HepG2 (cell line): ENCODE results near the gene EEF1AKMT3. TPM values are rescaled to one million over a fixed set of nuclear protein-coding genes. Genes with fewer than 3 reads are reported as not detected.

Experiments used
- ATAC-seq: fragments of 200-7000 bp; cut with Tn5 transposase; 3 replicates; pipeline ENCODE4 v1.9.1; 2020; ENCODE audit warnings: mild to moderate bottlenecking, moderate library complexity
- BruUV-seq: library from RNA; stranded (reverse); fragments of 400-500 nt; replicated peaks from 2 replicates; lab custom pipeline; 2021; lab: Mats Ljungman, UMichigan
- CTCF ChIA-PET: fragments of 300-600 bp; formaldehyde crosslinking; extraction: SDS; loops from one replicate; lab custom pipeline; 2021; ENCODE audit warnings: low total read pairs, inconsistent platforms, low intra/inter-chr PET ratio; lab: Yijun Ruan, JAX
- POLR2A ChIA-PET: fragments of 350-600 bp; sonication (Branson Sonifier 250); formaldehyde crosslinking; loops from one replicate; lab custom pipeline; 2020; ENCODE audit warnings: antibody characterized with exemption, inconsistent platforms; lab: Yijun Ruan, JAX
- DNase-seq: peaks from one replicate; pipeline ENCODE4 v3.0.0-alpha.2; 2015; ENCODE audit warnings: low spot score
- FAIRE-seq: peaks from 3 replicates; lab custom pipeline; 2011; peaks lifted over from hg19 to GRCh38; lab: Jason Lieb, UNC
- H2AFZ ChIP-seq: one replicate; pipeline ENCODE4 v1.6.1; 2011; ENCODE audit warnings: low read length, inconsistent platforms
- H3K27ac ChIP-seq: fragments of 300-600 bp; 3 replicates; pipeline ENCODE4 v1.8.0; 2011; ENCODE audit warnings: mixed run types, mild to moderate bottlenecking, mixed read lengths, low read length, inconsistent platforms; ENCODE audit not compliant: insufficient read depth; ENCODE audit errors: extremely low read length
- H3K27me3 ChIP-seq, 2 experiments: fragments of 200-600 bp in 1 of 2; 2 replicates in 1 of 2; 3 replicates in 1 of 2; pipeline versions ENCODE4 v1.6.0 to v1.8.0; 2011; ENCODE audit warnings: low read length in 2 of 2, mild to moderate bottlenecking in 2 of 2, moderate library complexity in 2 of 2, inconsistent platforms in 1 of 2; ENCODE audit not compliant: insufficient read depth in 2 of 2, control insufficient read depth in 1 of 2
- H3K36me3 ChIP-seq, 2 experiments: fragments of 200-600 bp in 1 of 2; replicated peaks in 1 of 2; 2 replicates in 1 of 2; 3 replicates in 1 of 2; pipeline versions ENCODE4 v1.5.1 to v1.8.0; 2011; ENCODE audit warnings: low read length in 2 of 2, inconsistent platforms in 1 of 2; ENCODE audit not compliant: insufficient read depth in 2 of 2, control insufficient read depth in 1 of 2
- H3K4me1 ChIP-seq: 2 replicates; pipeline ENCODE4 v1.5.1; 2012; ENCODE audit warnings: low read length, inconsistent platforms; ENCODE audit not compliant: insufficient read depth
- H3K4me2 ChIP-seq: 2 replicates; pipeline ENCODE4 v1.6.0; 2011; ENCODE audit warnings: low read depth, low read length, inconsistent platforms
- H3K4me3 ChIP-seq, 3 experiments: fragments of 200-600 bp in 1 of 3; sonication (generic), shearing (Covaris generic) in 1 of 3; replicated peaks in 1 of 3; 2 replicates each; pipeline ENCODE4 v1.5.1; 2011 to 2016; ENCODE audit warnings: low read length in 3 of 3, inconsistent platforms in 2 of 3, low read depth in 2 of 3, mild to moderate bottlenecking in 2 of 3, control low read depth in 1 of 3, mixed read lengths in 1 of 3; ENCODE audit not compliant: insufficient read depth in 1 of 3
- H3K79me2 ChIP-seq: one replicate; pipeline ENCODE4 v1.6.1; 2011; ENCODE audit warnings: low read length, inconsistent platforms; ENCODE audit not compliant: insufficient read depth
- H3K9ac ChIP-seq: 2 replicates; pipeline ENCODE4 v1.6.0; 2011; ENCODE audit warnings: mild to moderate bottlenecking, low read depth, low read length, inconsistent platforms; ENCODE audit not compliant: insufficient read depth
- H3K9me3 ChIP-seq: 2 replicates; pipeline ENCODE4 v1.5.1; 2012; ENCODE audit warnings: mild to moderate bottlenecking, low read length
- H4K20me1 ChIP-seq: 2 replicates; pipeline ENCODE4 v1.6.0; 2011; ENCODE audit warnings: inconsistent platforms, mild to moderate bottlenecking, low read length, moderate library complexity; ENCODE audit not compliant: insufficient read depth
- CBX5 ChIP-seq: sonication (generic); formaldehyde crosslinking; IDR thresholded peaks from 2 replicates; pipeline ENCODE4 v1.4.0; 2020; ENCODE audit warnings: missing genetic modification reagents, borderline replicate concordance
- EHMT2 ChIP-seq: fragments of 200-600 bp; sonication (generic); IDR thresholded peaks from 2 replicates; pipeline ENCODE4 v1.7.0; 2017; ENCODE audit warnings: antibody characterized with exemption, low read depth, low read length, borderline replicate concordance
- FOSL1 ChIP-seq: sonication (generic); formaldehyde crosslinking; IDR thresholded peaks from 2 replicates; pipeline ENCODE4 v1.9.0; 2021; ENCODE audit warnings: missing genetic modification reagents, borderline replicate concordance
- FOXJ3 ChIP-seq: sonication (generic); formaldehyde crosslinking; IDR thresholded peaks from 2 replicates; pipeline ENCODE4 v1.4.0; 2020; ENCODE audit warnings: missing genetic modification reagents, mild to moderate bottlenecking, borderline replicate concordance
- GATA4 ChIP-seq: sonication (generic); IDR thresholded peaks from 2 replicates; pipeline ENCODE4 v1.6.1; 2016; ENCODE audit warnings: antibody characterized with exemption, low read depth, borderline replicate concordance
- GATAD2A ChIP-seq: IDR thresholded peaks from 2 replicates; pipeline ENCODE4 v1.6.1; 2016
- HNRNPH1 ChIP-seq: fragments of 200-400 bp; formaldehyde crosslinking; optimal IDR thresholded peaks from 2 replicates; pipeline ENCODE3; 2017; ENCODE audit warnings: mild to moderate bottlenecking, low read depth, low read length
- MYC ChIP-seq: sonication (generic); formaldehyde crosslinking; IDR thresholded peaks from 2 replicates; pipeline ENCODE4 v1.9.0; 2021; ENCODE audit warnings: missing genetic modification reagents, borderline replicate concordance
- PCBP1 ChIP-seq: fragments of 200-400 bp; formaldehyde crosslinking; IDR thresholded peaks from 2 replicates; pipeline ENCODE4 v1.6.1; 2017; ENCODE audit warnings: mild to moderate bottlenecking, low read depth, low read length, borderline replicate concordance
- SMYD3 ChIP-seq: sonication (generic); formaldehyde crosslinking; IDR thresholded peaks from 2 replicates; pipeline ENCODE4 v1.8.1; 2023; ENCODE audit warnings: mild to moderate bottlenecking, missing genetic modification reagents
- ZC3H13 ChIP-seq: sonication (generic); formaldehyde crosslinking; IDR thresholded peaks from 2 replicates; pipeline ENCODE4 v1.8.1; 2023; ENCODE audit warnings: mild to moderate bottlenecking, missing genetic modification reagents, moderate library complexity
- ZNF644 ChIP-seq: IDR thresholded peaks from 2 replicates; pipeline ENCODE4 v1.6.1; 2016; ENCODE audit warnings: low read depth
- ZNF761 ChIP-seq: sonication (generic); formaldehyde crosslinking; conservative IDR thresholded peaks from 2 replicates; pipeline ENCODE4 v1.4.0; 2020; ENCODE audit warnings: mild to moderate bottlenecking, missing genetic modification reagents
- ZNF768 ChIP-seq: sonication (generic); formaldehyde crosslinking; IDR thresholded peaks from 2 replicates; pipeline ENCODE4 v1.4.0; 2020; ENCODE audit warnings: missing genetic modification reagents
- ZNF878 ChIP-seq: sonication (generic); formaldehyde crosslinking; IDR thresholded peaks from 2 replicates; pipeline ENCODE4 v1.8.1; 2023; ENCODE audit warnings: mild to moderate bottlenecking, missing genetic modification reagents, moderate library complexity
- WGBS: methylation state at CpG from one replicate; pipeline ENCODE4 v1.1.6; 2017; ENCODE audit warnings: low lambda C conversion rate; 5-methylcytosine and 5-hydroxymethylcytosine counted together
- in situ Hi-C: cut with HindIII; loops from 2 replicates; pipeline ENCODE4 v1.10.0; 2017; ENCODE audit warnings: low pct_unique_long_range_greater_than_20kb; ENCODE audit not compliant: extremely low pct_ligation_motif_present
- intact Hi-C: fragments of 100-400 bp; cut with micrococcal nuclease; formaldehyde crosslinking; loops from one replicate; pipeline ENCODE4 v1.10.0; 2022; ENCODE audit not compliant: unreplicated experiment
- polyA plus RNA-seq, 8 experiments: library from polyadenylated mRNA; depleted of rRNA in 3 of 8; stranded (reverse) in 7 of 8; unstranded in 1 of 8; fragments of >200 nt; fragmentation: Illumina TruSeq in 4 of 8; extraction: Trizol in 4 of 8; gene quantifications; 2 replicates each; pipeline versions ENCODE4 v1.2.1 to v1.2.3, GENCODE V29; 2011 to 2016; ENCODE audit warnings: low read depth in 4 of 8, missing spikeins in 1 of 8, mixed read lengths in 1 of 8; ENCODE audit not compliant: insufficient read depth in 1 of 8
- total RNA-seq, 5 experiments: library from RNA; depleted of rRNA; stranded (reverse); fragments of >200 nt; fragmentation: Illumina TruSeq; extraction: Trizol; gene quantifications; 2 replicates each; pipeline ENCODE4 v1.2.3, GENCODE V29; 2016; ENCODE audit warnings: low read depth in 1 of 5
- TF ChIP-seq, protein P1 (sequence below): sonication (generic); formaldehyde crosslinking; IDR thresholded peaks from 2 replicates; pipeline ENCODE4 v1.4.0; 2020; ENCODE audit warnings: mild to moderate bottlenecking, missing genetic modification reagents, borderline replicate concordance

Gene EEF1AKMT3
- total and polyA plus RNA-seq, 2 of the 13 experiments (the other 11 are each of a cell fraction or from before 2014, with no cell fraction given): 4.7 to 11.4 TPM

DNA sequence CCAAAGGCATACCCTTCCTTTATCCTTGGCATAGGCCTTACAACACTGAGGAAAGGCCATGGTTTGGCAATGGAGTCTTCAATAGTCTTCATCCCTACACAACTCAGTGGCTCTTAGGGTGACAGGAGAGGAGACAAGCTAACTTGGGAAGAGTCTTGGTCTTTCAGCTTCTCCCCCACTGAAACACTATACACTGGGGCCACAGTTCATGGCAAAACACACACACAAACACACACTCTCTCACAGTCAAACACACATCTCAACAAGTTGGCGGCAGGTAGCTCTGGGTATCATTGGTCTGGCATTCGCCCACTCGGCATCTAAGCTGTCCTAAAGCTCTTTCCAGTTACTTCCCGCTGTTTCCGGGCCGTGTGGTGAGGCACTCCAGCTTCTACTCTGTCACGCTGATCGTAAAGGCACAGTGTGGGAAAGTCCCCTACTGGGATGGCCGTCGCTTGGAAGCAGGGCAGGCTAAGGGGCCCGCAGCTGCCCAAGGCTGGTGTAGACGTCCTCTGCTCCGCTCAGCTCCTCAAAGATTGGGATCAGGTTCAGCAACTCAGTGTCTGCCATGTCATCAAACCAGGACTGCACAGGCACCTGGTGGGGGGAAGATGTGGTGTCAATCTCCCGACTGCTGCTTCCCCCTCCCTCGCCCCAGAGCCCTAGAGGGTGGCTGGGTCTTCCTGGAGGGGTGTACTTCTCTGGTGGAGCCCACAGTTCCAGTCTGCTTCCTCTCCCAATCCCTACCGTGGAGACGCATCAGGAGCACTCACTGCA, 50.9 kb downstream of the EEF1AKMT3 start:
- BruUV-seq: no TSS peak
- CTCF ChIA-PET: no interaction called here

More for the DNA sequence above, 50.9 kb downstream of the EEF1AKMT3 start:
- 98% methylated on average over 14 of the region's 17 CpGs for WGBS
- Histone ChIP-seq H3K9me3 (no peaks in the 10 kb centered on the region), H4K20me1 (peaks cover 15% of the 10 kb centered on the region), H3K4me1 (peaks cover 36% of the 10 kb centered on the region), H3K4me3 (no peak overlapping the region), H2AFZ (no peak overlapping the region), H3K9ac (no peak overlapping the region)
- POLR2A ChIA-PET: interaction anchor here (1.5 kb wide), 1 partner anchor 30 kb away, joined by 3 read pairs; no protein-coding TSS in a partner anchor
- ATAC-seq: no peak
- no peak for DNase-seq
- TF ChIP-seq ZC3H13 (CRISPR knock-in tag) (no peak), GATAD2A (no peak), SMYD3 (no peak), GATA4 (no peak), ZNF644 (no peak), FOSL1 (CRISPR knock-in tag) (no peak), PCBP1 (no peak), ZNF878 (CRISPR knock-in tag) (no peak), HNRNPH1 (no peak), ZNF768 (CRISPR knock-in tag) (no peak), MYC (CRISPR knock-in tag) (no peak), ZNF761 (CRISPR knock-in tag) (no peak), CBX5 (CRISPR knock-in tag) (no peak), FOXJ3 (CRISPR knock-in tag) (no peak), EHMT2 (no peak)
- TF ChIP-seq, protein P1, sequence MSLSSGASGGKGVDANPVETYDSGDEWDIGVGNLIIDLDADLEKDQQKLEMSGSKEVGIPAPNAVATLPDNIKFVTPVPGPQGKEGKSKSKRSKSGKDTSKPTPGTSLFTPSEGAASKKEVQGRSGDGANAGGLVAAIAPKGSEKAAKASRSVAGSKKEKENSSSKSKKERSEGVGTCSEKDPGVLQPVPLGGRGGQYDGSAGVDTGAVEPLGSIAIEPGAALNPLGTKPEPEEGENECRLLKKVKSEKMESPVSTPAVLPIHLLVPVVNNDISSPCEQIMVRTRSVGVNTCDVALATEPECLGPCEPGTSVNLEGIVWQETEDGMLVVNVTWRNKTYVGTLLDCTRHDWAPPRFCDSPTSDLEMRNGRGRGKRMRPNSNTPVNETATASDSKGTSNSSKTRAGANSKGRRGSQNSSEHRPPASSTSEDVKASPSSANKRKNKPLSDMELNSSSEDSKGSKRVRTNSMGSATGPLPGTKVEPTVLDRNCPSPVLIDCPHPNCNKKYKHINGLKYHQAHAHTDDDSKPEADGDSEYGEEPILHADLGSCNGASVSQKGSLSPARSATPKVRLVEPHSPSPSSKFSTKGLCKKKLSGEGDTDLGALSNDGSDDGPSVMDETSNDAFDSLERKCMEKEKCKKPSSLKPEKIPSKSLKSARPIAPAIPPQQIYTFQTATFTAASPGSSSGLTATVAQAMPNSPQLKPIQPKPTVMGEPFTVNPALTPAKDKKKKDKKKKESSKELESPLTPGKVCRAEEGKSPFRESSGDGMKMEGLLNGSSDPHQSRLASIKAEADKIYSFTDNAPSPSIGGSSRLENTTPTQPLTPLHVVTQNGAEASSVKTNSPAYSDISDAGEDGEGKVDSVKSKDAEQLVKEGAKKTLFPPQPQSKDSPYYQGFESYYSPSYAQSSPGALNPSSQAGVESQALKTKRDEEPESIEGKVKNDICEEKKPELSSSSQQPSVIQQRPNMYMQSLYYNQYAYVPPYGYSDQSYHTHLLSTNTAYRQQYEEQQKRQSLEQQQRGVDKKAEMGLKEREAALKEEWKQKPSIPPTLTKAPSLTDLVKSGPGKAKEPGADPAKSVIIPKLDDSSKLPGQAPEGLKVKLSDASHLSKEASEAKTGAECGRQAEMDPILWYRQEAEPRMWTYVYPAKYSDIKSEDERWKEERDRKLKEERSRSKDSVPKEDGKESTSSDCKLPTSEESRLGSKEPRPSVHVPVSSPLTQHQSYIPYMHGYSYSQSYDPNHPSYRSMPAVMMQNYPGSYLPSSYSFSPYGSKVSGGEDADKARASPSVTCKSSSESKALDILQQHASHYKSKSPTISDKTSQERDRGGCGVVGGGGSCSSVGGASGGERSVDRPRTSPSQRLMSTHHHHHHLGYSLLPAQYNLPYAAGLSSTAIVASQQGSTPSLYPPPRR (CRISPR knock-in tag): no peak
- TF ChIP-seq, all 625 proteins: peak for 0
- Histone ChIP-seq H3K79me2 (no peaks in the 10 kb centered on the region), H3K27ac (no peak overlapping the region), H3K27me3 (no peaks in the 10 kb centered on the region), H3K4me2 (no peak overlapping the region), H3K36me3 (peaks cover 38 to 58% of the 10 kb centered on the region in 2 experiments)
- no peak for FAIRE-seq
- intact Hi-C loops: no loop called here
- in situ Hi-C loops: no loop called here
